ENCODE results near the gene SLC34A3.

DNA sequence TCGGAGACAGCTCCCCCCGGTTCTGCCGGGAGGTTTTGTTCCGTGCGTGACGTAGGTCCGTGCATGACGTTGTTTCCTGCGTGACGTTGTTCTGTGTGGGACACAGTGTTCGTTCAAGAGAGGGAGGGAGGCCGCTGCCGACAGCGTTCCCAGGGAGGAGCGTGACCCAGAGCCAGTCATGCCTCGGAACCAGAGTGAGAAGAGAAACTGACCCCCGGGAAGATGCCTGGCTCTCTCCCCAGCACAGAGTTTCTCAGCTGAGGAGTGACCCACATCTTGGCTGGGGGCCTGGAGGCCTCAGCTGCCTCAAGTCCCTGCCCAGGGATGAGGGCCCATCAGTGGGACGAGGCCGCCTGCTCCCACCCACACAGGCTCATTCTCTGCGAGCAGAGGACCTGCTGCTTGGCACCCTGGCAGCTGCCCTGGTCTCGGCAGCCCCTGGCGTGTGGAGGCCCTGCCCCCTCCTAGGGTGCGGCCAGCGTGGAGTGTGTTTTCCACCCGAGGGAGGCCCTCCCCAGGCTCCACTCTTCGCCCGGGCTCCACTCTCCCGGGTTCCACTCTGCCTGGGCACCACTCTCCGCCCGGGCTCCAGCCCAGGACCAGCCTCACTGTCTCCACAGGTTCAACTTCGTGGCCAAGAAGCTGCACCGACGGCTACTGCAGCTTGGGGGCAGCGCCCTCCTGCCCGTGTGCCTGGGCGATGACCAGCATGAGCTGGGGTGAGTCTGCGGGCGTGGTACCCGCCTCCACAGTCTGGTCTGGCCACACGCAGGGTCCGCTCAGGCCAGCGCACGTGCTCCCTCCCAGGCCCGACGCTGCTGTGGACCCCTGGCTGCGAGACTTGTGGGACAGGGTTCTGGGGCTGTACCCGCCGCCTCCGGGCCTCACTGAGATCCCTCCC is 17.3 kb upstream of the SLC34A3 start:
- TF ChIP-seq, protein P1, sequence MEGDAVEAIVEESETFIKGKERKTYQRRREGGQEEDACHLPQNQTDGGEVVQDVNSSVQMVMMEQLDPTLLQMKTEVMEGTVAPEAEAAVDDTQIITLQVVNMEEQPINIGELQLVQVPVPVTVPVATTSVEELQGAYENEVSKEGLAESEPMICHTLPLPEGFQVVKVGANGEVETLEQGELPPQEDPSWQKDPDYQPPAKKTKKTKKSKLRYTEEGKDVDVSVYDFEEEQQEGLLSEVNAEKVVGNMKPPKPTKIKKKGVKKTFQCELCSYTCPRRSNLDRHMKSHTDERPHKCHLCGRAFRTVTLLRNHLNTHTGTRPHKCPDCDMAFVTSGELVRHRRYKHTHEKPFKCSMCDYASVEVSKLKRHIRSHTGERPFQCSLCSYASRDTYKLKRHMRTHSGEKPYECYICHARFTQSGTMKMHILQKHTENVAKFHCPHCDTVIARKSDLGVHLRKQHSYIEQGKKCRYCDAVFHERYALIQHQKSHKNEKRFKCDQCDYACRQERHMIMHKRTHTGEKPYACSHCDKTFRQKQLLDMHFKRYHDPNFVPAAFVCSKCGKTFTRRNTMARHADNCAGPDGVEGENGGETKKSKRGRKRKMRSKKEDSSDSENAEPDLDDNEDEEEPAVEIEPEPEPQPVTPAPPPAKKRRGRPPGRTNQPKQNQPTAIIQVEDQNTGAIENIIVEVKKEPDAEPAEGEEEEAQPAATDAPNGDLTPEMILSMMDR (IDR thresholded peaks at IDR 0.05): no peak
- no peak for TF ChIP-seq POLR2A (IDR thresholded peaks at IDR 0.05)

All from thyroid gland (tissue), 4 donors.